ENCODE data around the gene TMPRSS6. TPM values are rescaled to one million over a fixed set of nuclear protein-coding genes. Genes with fewer than 3 reads are reported as not detected.

TMPRSS6 gene
- total RNA-seq, 2 donors from 2014 or later: 0.33 to 0.52 TPM

DNA sequence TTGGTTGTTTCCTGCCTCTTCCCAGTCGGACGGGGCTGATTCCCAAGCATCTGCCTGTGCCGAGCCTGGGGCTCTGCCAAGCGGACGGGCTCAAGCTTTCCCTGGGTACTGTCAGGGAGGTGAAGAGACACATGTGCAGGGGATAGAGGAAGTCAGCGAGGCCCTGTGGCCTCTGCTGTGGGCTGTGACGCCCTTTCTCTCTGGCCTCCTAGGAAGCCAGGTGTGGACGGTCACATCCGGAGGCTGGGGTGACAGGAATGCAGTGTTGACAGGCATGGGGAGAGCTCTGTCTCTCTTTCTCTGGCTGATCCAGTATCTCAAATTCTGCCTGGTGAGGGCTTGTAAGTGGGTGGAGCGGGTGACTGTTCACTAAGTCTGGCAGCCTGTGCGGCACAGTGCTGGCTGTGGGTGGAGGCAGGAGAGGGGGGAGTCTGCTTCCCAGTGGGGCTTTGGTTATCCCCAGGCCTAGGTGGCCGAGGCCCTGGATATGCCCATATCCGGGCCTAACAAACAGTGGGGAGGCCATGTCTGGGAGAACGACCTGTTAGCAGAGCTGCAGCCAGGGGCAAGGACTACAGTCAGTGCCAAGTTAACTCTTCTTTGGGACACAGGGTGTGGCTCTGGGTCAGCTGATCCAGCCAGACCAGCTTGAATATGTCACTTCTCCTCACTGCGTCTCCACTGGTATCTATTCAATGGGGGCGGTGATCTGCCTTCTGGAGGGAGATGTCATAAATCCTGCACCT, 56.0 kb downstream of the TMPRSS6 start:
- 67 to 85% methylated on average over 6 to 16 of the region's 16 CpGs for WGBS, 2 donors

DNA sequence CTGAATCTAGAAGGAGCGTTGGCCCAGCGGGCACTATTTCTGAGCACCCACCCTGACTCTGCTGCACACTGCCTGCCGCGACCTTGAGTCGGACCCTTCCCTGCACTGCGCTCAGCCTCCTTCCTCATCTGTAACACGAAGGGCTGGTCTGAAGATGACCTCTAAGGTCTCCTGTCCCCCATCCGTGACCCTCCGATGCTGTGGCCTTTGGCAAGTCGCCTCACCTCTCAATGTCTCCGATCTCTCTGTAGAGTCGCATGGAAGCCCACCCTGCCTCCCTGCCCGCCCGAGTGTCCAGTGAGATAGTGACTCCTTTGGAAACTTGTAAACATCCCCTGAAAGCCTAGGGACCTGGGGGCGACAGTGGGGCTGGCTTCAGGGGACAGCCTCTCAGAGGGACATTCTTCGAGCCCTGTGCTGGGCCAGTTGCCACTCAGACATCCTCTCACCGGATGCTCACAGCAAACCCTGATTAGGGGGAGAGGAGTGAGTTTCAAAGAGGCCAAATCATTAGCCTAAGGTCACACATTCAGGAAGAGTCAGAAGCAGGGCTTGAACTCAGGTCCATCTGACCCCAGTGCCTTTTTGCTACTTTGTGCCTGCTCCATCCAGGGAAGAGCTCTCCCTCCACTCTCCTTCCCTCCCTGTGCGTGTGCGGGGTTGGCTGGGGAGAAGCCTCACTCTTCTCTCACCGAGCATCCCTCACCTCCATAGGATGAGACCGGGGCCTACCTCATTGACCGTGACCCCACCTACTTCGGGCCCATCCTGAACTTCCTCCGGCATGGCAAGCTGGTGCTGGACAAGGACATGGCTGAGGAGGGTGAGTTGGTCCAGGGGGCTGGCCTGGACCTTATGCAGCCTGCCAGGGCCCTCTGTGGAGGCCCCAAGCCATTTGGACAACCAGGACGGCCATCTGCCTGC, 56.9 kb downstream of the TMPRSS6 start:
- Histone ChIP-seq H3K27me3 (no peaks in the 10 kb centered on the region), H3K4me3 (no peak overlapping the region), H3K9me3 (no peaks in the 10 kb centered on the region), H3K27ac (no peak overlapping the region), H3K36me3 (replicated peaks in 1 of 2; ENCODE audit: insufficient read depth in 1 of 2, low read depth in 2 of 2) (no peaks in the 10 kb centered on the region), H3K4me1 (peaks cover 8% of the 10 kb centered on the region)
- ATAC-seq (no peak), DNase-seq (no peak)
- no peak for TF ChIP-seq POLR2A (IDR thresholded peaks at IDR 0.05)
- 80 to 82% methylated on average over 14 to 24 of the region's 25 CpGs for WGBS, 2 donors
- intact Hi-C loops (cut with DNase I): loop anchor here (10.0 kb wide), 2 partner anchors 188 to 268 kb away; partner anchors contain the start of gene NCF4

More for the DNA sequence above, 56.0 kb downstream of the TMPRSS6 start:
- H3K4me3 ChIP-seq: no peak overlapping the region
- DNase-seq (no peak), ATAC-seq (no peak)
- TF ChIP-seq, protein P1, sequence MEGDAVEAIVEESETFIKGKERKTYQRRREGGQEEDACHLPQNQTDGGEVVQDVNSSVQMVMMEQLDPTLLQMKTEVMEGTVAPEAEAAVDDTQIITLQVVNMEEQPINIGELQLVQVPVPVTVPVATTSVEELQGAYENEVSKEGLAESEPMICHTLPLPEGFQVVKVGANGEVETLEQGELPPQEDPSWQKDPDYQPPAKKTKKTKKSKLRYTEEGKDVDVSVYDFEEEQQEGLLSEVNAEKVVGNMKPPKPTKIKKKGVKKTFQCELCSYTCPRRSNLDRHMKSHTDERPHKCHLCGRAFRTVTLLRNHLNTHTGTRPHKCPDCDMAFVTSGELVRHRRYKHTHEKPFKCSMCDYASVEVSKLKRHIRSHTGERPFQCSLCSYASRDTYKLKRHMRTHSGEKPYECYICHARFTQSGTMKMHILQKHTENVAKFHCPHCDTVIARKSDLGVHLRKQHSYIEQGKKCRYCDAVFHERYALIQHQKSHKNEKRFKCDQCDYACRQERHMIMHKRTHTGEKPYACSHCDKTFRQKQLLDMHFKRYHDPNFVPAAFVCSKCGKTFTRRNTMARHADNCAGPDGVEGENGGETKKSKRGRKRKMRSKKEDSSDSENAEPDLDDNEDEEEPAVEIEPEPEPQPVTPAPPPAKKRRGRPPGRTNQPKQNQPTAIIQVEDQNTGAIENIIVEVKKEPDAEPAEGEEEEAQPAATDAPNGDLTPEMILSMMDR (IDR thresholded peaks at IDR 0.05): no peak
- no peak for TF ChIP-seq POLR2A (IDR thresholded peaks at IDR 0.05)
- H3K9me3 ChIP-seq: no peaks in the 10 kb centered on the region
- H3K27me3 ChIP-seq: no peaks in the 10 kb centered on the region
- peaks cover 8% of the 10 kb centered on the region for H3K4me1 ChIP-seq
- intact Hi-C loops (cut with DNase I): loop anchor here (10.0 kb wide), 2 partner anchors 189 to 269 kb away; partner anchors contain the start of gene NCF4
- no peaks in the 10 kb centered on the region for H3K36me3 ChIP-seq (replicated peaks in 1 of 2; ENCODE audit: insufficient read depth in 1 of 2, low read depth in 2 of 2)
- no peak overlapping the region for H3K27ac ChIP-seq

DNA sequence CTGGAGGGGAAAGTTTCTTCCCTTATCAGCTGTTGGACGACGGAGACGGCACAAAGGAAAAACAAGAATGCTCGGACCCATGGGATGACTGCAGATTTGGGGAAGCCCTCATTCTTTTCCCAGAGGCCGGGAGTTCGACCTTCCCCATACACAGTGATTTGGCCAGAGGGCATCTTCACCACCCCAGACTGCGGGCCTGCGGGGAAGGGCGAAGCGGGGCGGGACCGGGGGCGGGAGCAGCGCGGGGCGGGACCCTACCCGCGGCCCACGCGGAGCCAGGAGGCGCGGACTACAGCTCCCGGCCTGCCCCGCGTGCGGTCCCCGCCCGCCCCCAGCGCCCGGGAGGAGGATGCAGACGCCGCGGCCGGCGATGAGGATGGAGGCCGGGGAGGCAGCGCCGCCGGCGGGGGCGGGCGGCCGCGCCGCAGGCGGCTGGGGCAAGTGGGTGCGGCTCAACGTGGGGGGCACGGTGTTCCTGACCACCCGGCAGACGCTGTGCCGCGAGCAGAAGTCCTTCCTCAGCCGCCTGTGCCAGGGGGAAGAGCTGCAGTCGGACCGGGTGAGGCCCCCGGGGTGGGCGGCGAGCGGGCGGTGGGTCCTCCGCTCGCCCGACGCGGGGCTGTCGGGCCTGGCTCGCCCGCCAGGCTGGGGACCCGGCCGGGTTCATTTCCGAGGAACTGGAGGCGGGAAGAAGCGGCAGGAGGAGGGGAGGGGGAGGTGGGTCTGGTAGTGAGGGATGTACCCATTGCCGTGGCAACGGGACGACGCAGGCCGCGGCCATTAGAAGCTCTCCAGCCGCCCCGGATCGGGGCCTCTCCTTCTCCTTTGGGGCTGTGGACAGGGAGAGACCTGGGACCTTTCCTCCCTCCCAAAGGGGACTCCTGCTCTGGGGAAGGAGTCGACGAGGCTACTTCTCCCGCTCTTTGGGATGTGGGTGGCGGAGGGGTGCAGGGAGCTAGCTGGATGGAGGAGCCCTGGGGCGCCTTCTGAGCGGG, 57.8 kb downstream of the TMPRSS6 start, which contains the start of gene KCTD17:
KCTD17 (plus strand) TSS at position 352 of the 995 bp plus-strand sequence; CDS start at position 371, 19 bp downstream.
- ATAC-seq (peak; percentile 78), DNase-seq (peak; percentile 35 to 58 (median 56))
- H3K4me3 ChIP-seq: no peak within 1 kb of the TSS
- H3K36me3 ChIP-seq (replicated peaks in 1 of 2; ENCODE audit: insufficient read depth in 1 of 2, low read depth in 2 of 2): no peaks in the 10 kb centered on the region
- H3K4me1 ChIP-seq: peaks cover 8% of the 10 kb centered on the region
- peak within 1 kb of the TSS in 1 of 4 donors; percentile 52 for H3K27ac ChIP-seq
- no peaks in the 10 kb centered on the region for H3K27me3 ChIP-seq
- no peaks in the 10 kb centered on the region for H3K9me3 ChIP-seq
- WGBS, 2 donors: 8 to 34% methylated on average over 10 to 74 of the region's 89 CpGs
- intact Hi-C loops (cut with DNase I): loop anchor here (10.0 kb wide), 2 partner anchors 187 to 267 kb away; partner anchors contain the start of gene NCF4
- no peak for TF ChIP-seq POLR2A (IDR thresholded peaks at IDR 0.05)
- TF ChIP-seq, protein P1 (IDR thresholded peaks at IDR 0.05): no peak

DNA sequence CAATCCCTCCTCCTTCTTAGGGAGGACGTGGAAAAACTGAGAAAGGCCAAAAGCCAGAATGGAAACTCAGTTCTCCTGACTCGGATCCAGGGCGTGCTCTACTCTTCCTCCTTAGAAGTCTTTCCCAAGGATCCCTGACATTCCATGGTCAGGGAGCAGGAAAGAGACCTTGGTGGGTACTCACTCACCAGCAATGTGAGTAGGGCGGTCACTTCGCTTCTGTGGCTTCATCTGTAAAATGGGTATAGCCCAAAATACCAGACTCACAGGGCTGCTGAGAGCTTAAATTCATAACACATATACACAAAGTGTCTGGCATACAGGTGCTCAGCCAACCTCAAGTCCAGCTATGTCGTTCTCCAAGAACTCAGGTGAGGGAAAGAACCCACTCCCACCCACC, 58.6 kb downstream of the TMPRSS6 start:
- intact Hi-C loops (cut with DNase I): loop anchor here (10.0 kb wide), 2 partner anchors 186 to 266 kb away; partner anchors contain the start of gene NCF4
- no peak for ATAC-seq
- Histone ChIP-seq H3K4me1 (peaks cover 8% of the 10 kb centered on the region), H3K9me3 (no peaks in the 10 kb centered on the region), H3K36me3 (replicated peaks in 1 of 2; ENCODE audit: insufficient read depth in 1 of 2, low read depth in 2 of 2) (no peaks in the 10 kb centered on the region), H3K4me3 (no peak overlapping the region), H3K27ac (peak overlapping the region in 1 of 4 donors; percentile 52), H3K27me3 (no peaks in the 10 kb centered on the region)
- WGBS, 2 donors: 60 to 66% methylated on average over 2 to 6 of the region's 6 CpGs
- TF ChIP-seq, protein P1 (IDR thresholded peaks at IDR 0.05): no peak
- no peak for TF ChIP-seq POLR2A (IDR thresholded peaks at IDR 0.05)
- DNase-seq: no peak
